ENCODE data around the gene SUGCT. TPM values are rescaled to one million over a fixed set of nuclear protein-coding genes. Genes with fewer than 3 reads are reported as not detected.

The SUGCT gene
- total and polyA plus RNA-seq, 9 of the 15 experiments (the other 6 are each of a cell fraction or from before 2014, with no cell fraction given), result 0.58 to 2.5 (median 1.4) TPM

GRCh38 chr7:40760293-40760964 is 625.6 kb downstream of the SUGCT start:
- Histone ChIP-seq H3K4me2 (ENCODE audit: insufficient read depth, low read length) (no peak overlapping the region), H3K4me3 (no peak overlapping the region), H3K27me3 (ENCODE audit: control insufficient read depth in 2 of 2, insufficient read depth in 2 of 2, low read length in 2 of 2) (no peaks in the 10 kb centered on the region), H3K4me1 (replicated peaks in 1 of 2; ENCODE audit: control insufficient read depth in 2 of 2, insufficient read depth in 2 of 2, low read length in 2 of 2) (no peaks in the 10 kb centered on the region), H3K36me3 (ENCODE audit: control insufficient read depth, insufficient read depth, low read length) (no peaks in the 10 kb centered on the region), H3K9me1 (ENCODE audit: control insufficient read depth, insufficient read depth, low read length) (no peaks in the 10 kb centered on the region), H4K20me1 (replicated peaks; ENCODE audit: control insufficient read depth, insufficient read depth, low read length) (no peaks in the 10 kb centered on the region), H3K9me3 (replicated peaks; ENCODE audit: control insufficient read depth, insufficient read depth, low read depth, low read length) (no peaks in the 10 kb centered on the region), H3K79me2 (ENCODE audit: control insufficient read depth, insufficient read depth, low read length) (no peaks in the 10 kb centered on the region), H3K27ac (ENCODE audit: extremely low read depth, low read depth, low read length) (no peak overlapping the region), H3K9ac (ENCODE audit: insufficient read depth in 1 of 2, low read depth in 2 of 2, low read length in 2 of 2) (no peak overlapping the region), H2AFZ (ENCODE audit: low read depth, low read length) (no peak overlapping the region)
- ChIA-PET CTCF (ENCODE audit: low intra/inter-chr PET ratio) (no interaction called here), POLR2A (no interaction called here)
- under 1% methylated on average over 5 of the region's 5 CpGs for WGBS (ENCODE audit: insufficient coverage, low coverage, missing lambda C conversion rate)
- no peak for FAIRE-seq
- in situ Hi-C loops (cut with MboI) (no loop called here), intact Hi-C loops (cut with micrococcal nuclease) (no loop called here)
- BruUV-seq (replicated peaks), result no TSS peak
- no peak for ATAC-seq
- TF ChIP-seq ZFPM2 (CRISPR knock-in tag; IDR thresholded peaks at IDR 0.05) (no peak), DEAF1 (CRISPR knock-in tag; IDR thresholded peaks at IDR 0.05) (no peak), KHSRP (IDR thresholded peaks at IDR 0.05) (no peak), GTF3C2 (IDR thresholded peaks at IDR 0.05; ENCODE audit: borderline replicate concordance, extremely low read depth, insufficient read length) (no peak), BHLHE40 (IDR thresholded peaks at IDR 0.05; ENCODE audit: low read length) (no peak), ZNF23 (CRISPR knock-in tag; IDR thresholded peaks at IDR 0.05) (no peak), MXD1 (CRISPR knock-in tag; IDR thresholded peaks at IDR 0.05; ENCODE audit: borderline replicate concordance, poor library complexity, severe bottlenecking) (no peak), THAP7 (CRISPR knock-in tag; IDR thresholded peaks at IDR 0.05) (no peak), NR3C1 (CRISPR knock-in tag; IDR thresholded peaks at IDR 0.05) (no peak), SUPT5H (IDR thresholded peaks at IDR 0.05) (no peak), PHB2 (IDR thresholded peaks at IDR 0.05; ENCODE audit: low read depth) (no peak), RUNX1 (IDR thresholded peaks at IDR 0.05; ENCODE audit: low read depth) (no peak)
- no peak for DNase-seq (ENCODE audit: extremely low read depth in 1 of 4, low spot score in 3 of 4)

Data from K562 (cell line).